GM20000 (cell line): ENCODE data around the gene CABP7.

ENCODE experiments used
- DNase-seq: peaks from one replicate; pipeline ENCODE4 v3.0.0; 2012; ENCODE audit warnings: low spot score
- CTCF ChIP-seq: IDR thresholded peaks from 2 replicates; pipeline ENCODE4 v1.5.1; 2012; ENCODE audit warnings: mild to moderate bottlenecking, control low read depth; ENCODE audit errors: extremely low read depth, missing control alignments

The CABP7 gene

GRCh38 chr22:29734406-29734805, 14.6 kb downstream of the CABP7 start:
- DNase-seq, result no peak
- TF ChIP-seq CTCF, result no peak

DNA sequence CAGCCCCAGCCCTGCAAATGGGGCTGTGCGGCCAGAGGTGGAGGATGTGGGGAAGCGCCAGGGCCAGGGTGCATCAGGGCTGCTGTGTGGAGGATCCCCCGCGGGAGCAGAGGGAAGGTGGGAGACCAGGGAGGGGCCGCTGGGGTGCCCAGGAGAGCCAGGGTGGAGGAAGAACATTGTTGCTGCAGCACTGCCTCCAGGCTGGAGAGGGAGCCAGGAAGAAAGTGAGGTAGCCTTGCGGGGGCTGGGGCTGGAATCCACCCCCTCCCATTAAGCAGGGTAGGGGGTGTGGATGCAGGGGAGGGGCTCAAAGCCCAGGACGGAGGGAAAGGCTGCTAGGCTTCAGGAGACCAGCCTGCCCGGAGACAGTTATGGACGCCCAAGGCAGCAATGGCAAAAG, 15.0 kb downstream of the CABP7 start:
- DNase-seq, result no peak
- no peak for TF ChIP-seq CTCF

DNA sequence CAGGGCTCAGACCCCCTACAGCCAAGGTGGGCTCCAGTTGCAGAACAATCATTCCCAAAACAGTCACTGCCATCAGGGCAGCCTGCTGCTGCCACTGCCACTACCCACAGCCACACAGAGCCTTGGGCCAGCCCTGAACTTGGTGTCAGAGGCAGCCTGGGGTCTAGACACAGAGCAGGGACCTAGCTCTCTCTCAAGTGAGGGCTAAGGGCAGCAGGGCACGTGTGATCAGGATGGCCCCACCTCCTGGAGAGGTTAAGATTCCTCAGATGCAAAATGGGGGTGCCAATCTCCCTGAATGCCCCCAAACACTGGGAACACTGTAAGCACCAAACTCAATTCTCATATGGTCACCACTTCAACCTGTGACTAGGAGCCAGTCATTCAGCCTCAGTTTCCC, 15.6 kb downstream of the CABP7 start:
- TF ChIP-seq CTCF, result no peak
- no peak for DNase-seq

GRCh38 chr22:29737251-29738117, 17.7 kb downstream of the CABP7 start:
- no peak for TF ChIP-seq CTCF
- DNase-seq, result no peak

GRCh38 chr22:29738118-29738815, 18.5 kb downstream of the CABP7 start:
- no peak for DNase-seq
- TF ChIP-seq CTCF, result no peak

- DNase-seq, result no peak
- TF ChIP-seq CTCF, result no peak
Observed at GRCh38 chr22:29739346-29739875, 19.6 kb downstream of the CABP7 start.

DNA sequence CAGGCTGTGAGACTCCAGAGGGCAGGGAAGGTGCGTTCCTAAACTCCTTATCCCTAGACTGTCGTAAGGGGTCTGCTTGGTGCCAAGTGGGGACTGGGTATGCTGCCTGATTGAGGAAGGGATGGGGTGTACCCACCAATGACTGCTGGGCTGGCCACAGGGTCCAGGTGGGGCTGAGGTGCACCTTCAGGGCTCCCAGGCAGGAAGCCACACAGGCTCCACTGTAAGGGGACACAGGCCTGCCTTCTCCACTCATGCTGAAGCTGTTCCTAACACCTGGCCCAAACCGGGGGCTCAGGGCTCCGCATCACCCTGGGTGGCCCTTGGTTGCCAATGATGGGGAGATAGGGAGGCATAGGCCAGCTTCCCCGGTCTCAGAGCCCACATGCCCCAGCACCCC, 20.4 kb downstream of the CABP7 start:
- no peak for DNase-seq
- no peak for TF ChIP-seq CTCF
